Left ventricle myocardium inferior (tissue), 1 donor: ENCODE data around the gene PRXL2A. TPM values are rescaled to one million over a fixed set of nuclear protein-coding genes. Genes with fewer than 3 reads are reported as not detected.

ENCODE experiments used
- DNase-seq: peaks from one replicate; pipeline ENCODE4 v3.0.0-alpha.2; 2020
- H3K27ac ChIP-seq: fragments of 200-600 bp; replicated peaks from 2 replicates; pipeline ENCODE4 v1.8.0; 2021
- H3K27me3 ChIP-seq: fragments of 200-600 bp; 2 replicates; pipeline ENCODE4 v1.8.0; 2021; ENCODE audit warnings: low read depth
- H3K36me3 ChIP-seq: fragments of 200-600 bp; 2 replicates; pipeline ENCODE4 v1.8.0; 2021
- H3K4me1 ChIP-seq: fragments of 200-600 bp; 2 replicates; pipeline ENCODE4 v1.8.0; 2021
- H3K4me3 ChIP-seq: fragments of 200-600 bp; 2 replicates; pipeline ENCODE4 v1.8.0; 2021; ENCODE audit warnings: mild to moderate bottlenecking, moderate library complexity
- H3K9me3 ChIP-seq: fragments of 200-600 bp; replicated peaks from 2 replicates; pipeline ENCODE4 v1.8.0; 2021
- intact Hi-C: fragments of 100-400 bp; cut with micrococcal nuclease; formaldehyde crosslinking; loops from one replicate; pipeline ENCODE4 v1.11.0; 2022
- total RNA-seq: library from RNA; stranded (reverse); fragmentation: NEBNext Ultra II Directional; extraction: Animal tissue kit (Norgen Biotek cat#: 25700); gene quantifications from one replicate; pipeline ENCODE4 v1.2.1, GENCODE V29; 2021
- TF ChIP-seq, protein P1 (sequence below): fragments of 200-600 bp; IDR thresholded peaks from 2 replicates; pipeline ENCODE4 v1.8.0; 2021; ENCODE audit warnings: antibody characterized with exemption, mild to moderate bottlenecking, borderline replicate concordance
- donor health status: DM: no; HTN: yes; CAD: no; lungs with severe emphysema.

PRXL2A gene
- total RNA-seq, 1 donor from 2014 or later: 101 TPM

DNA sequence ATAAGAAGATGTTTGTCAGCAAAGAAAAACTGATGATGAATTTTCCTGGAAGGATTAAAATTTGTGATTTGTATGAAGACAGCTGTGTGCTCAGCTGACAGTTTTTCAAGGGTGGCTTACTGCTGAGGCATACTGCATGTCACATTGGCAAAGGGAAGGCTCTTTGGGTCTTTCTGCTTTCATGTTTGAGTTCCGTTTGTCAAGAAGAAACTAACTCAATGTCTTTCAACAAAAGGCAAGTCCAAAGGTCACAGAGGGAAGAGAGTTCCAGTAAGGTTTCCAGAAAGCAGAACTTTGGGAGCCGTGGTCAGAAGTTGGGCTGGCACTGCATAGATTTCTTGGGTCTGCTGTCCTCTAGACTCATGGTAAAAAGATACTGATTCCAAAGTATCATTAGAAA, 34.8 kb upstream of the PRXL2A start:
- no peak overlapping the region for H3K4me3 ChIP-seq
- intact Hi-C loops: no loop called here

DNA sequence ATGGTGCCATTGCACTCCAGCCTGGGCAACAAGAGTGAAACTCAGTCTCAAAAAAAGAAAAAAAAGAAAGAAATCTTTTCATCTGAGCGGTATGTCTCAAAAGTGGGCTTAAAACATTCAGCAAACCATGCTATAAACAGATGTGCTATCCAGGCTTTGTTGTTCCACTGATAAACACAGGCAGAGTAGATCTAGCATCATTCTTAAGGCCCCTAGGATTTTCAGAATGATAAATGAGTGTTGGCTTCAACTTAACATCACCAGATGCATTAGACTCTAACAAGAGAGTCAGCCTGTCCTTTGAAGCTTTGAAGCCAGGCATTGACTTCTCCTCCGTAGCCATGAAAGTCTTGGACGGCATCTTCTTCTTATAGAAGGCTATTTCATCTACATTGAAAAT, 28.6 kb upstream of the PRXL2A start:
- TF ChIP-seq, protein P1, sequence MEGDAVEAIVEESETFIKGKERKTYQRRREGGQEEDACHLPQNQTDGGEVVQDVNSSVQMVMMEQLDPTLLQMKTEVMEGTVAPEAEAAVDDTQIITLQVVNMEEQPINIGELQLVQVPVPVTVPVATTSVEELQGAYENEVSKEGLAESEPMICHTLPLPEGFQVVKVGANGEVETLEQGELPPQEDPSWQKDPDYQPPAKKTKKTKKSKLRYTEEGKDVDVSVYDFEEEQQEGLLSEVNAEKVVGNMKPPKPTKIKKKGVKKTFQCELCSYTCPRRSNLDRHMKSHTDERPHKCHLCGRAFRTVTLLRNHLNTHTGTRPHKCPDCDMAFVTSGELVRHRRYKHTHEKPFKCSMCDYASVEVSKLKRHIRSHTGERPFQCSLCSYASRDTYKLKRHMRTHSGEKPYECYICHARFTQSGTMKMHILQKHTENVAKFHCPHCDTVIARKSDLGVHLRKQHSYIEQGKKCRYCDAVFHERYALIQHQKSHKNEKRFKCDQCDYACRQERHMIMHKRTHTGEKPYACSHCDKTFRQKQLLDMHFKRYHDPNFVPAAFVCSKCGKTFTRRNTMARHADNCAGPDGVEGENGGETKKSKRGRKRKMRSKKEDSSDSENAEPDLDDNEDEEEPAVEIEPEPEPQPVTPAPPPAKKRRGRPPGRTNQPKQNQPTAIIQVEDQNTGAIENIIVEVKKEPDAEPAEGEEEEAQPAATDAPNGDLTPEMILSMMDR: no peak
- Histone ChIP-seq H3K36me3 (no peaks in the 10 kb centered on the region), H3K9me3 (no peaks in the 10 kb centered on the region), H3K27ac (no peak overlapping the region), H3K4me3 (no peak overlapping the region), H3K27me3 (peaks cover 6% of the 10 kb centered on the region), H3K4me1 (peaks cover 6% of the 10 kb centered on the region)
- no peak for DNase-seq
- intact Hi-C loops: loop anchor here (5.0 kb wide), 1 partner anchor 123 kb away; no protein-coding TSS in a partner anchor

More for the DNA sequence above, 34.8 kb upstream of the PRXL2A start:
- Histone ChIP-seq H3K4me1 (no peaks in the 10 kb centered on the region), H3K9me3 (no peaks in the 10 kb centered on the region), H3K27ac (no peak overlapping the region), H3K36me3 (no peaks in the 10 kb centered on the region), H3K27me3 (peaks cover 11% of the 10 kb centered on the region)
- DNase-seq: no peak
- TF ChIP-seq, protein P1: no peak

DNA sequence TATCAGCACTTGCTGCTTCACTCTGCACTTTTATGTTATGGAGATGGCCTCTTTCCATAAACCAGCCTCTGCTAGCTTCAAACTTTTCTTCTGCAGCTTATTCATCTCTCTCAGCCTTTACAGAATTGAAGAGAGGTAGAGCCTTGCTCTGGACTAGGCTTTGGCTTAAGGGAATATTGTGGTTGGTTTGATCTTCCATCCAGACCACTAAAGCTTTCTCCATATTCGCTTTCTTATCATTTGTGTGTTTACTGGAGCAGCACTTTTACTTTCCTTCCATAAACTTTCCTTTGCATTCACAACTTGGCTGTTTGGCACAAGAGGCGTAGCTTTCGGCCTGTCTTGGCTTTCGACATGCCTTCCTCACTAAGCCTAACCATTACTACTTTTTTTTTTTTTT, 28.2 kb upstream of the PRXL2A start:
- no peak overlapping the region for H3K27ac ChIP-seq
- no peak for DNase-seq
- H3K4me1 ChIP-seq: peaks cover 6% of the 10 kb centered on the region
- H3K4me3 ChIP-seq: no peak overlapping the region
- TF ChIP-seq, protein P1: no peak
- peaks cover 4% of the 10 kb centered on the region for H3K27me3 ChIP-seq
- H3K36me3 ChIP-seq: no peaks in the 10 kb centered on the region
- no peaks in the 10 kb centered on the region for H3K9me3 ChIP-seq
- intact Hi-C loops: loop anchor here (5.0 kb wide), 1 partner anchor 122 kb away; no protein-coding TSS in a partner anchor

DNA sequence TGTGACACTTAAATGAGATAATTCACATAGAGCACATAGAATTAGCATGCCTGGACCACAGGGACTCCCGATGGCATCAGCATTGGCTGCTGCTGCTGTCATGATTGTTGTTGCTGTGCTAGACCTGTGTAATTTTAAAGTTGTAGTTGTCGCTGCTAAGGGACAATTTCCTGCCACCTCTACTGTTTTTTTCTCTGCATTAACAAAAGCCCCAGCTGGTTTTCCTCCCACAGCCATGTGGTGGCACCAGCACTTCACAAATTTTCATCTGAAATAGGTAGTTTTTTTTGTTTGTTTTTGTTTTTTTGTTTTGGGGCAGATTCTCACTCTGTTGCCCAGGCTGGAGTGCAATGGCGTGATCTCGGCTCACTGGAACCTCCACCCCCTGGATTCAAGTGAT, 25.4 kb upstream of the PRXL2A start:
- DNase-seq: no peak
- Histone ChIP-seq H3K27ac (no peak overlapping the region), H3K4me3 (no peak overlapping the region), H3K4me1 (peaks cover 13% of the 10 kb centered on the region), H3K9me3 (no peaks in the 10 kb centered on the region), H3K27me3 (no peaks in the 10 kb centered on the region), H3K36me3 (no peaks in the 10 kb centered on the region)
- TF ChIP-seq, protein P1: peak; percentile 80
- intact Hi-C loops: loop anchor here (5.0 kb wide), 1 partner anchor 119 kb away; no protein-coding TSS in a partner anchor

DNA sequence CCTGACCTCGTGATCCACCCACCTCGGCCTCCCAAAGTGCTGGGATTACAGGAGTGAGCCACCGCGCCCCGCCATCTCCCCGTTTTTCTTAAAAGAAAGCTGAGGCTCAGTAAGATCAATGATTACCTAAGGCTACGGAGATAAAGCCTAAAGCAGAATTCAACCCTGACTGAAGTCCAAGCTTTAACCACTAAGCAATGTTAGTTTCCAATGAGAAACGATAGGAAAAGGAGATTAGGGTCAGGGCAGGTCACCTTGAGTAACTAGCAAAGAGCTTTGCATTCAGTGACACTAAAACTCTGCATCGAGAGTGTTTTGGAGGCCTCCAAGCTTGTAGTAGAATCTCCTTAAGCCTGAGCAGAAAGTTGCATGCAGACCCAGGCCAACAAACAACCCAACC, 17.6 kb upstream of the PRXL2A start:
- Histone ChIP-seq H3K4me1 (peaks cover 20% of the 10 kb centered on the region), H3K27me3 (no peaks in the 10 kb centered on the region), H3K27ac (peak overlapping the region; percentile 3), H3K9me3 (no peaks in the 10 kb centered on the region), H3K4me3 (no peak overlapping the region), H3K36me3 (no peaks in the 10 kb centered on the region)
- TF ChIP-seq, protein P1: no peak
- intact Hi-C loops: no loop called here
- DNase-seq: no peak
